ENCODE measurements around the gene PTRH1.

PTRH1 gene

DNA sequence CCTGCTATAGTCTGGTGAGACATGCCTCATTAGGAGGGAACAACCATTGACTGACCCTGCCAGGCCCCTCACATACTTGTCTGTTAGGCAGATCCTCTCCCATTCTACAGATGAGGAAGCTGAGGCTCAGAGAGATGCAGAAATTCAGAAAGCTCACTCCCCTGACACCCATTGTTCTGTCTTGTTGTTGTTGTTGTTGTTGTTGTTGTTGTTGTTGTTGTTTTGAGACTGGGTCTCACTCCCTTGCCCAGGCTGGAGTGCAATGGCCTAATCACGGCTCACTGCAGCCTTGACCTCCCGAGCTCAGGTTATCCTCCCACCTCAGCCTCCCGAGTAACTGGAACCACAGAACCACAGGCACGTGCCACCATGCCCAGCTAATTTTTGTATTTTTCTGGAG is 21.8 kb downstream of the PTRH1 start:
- DNase-seq = no peak

DNA sequence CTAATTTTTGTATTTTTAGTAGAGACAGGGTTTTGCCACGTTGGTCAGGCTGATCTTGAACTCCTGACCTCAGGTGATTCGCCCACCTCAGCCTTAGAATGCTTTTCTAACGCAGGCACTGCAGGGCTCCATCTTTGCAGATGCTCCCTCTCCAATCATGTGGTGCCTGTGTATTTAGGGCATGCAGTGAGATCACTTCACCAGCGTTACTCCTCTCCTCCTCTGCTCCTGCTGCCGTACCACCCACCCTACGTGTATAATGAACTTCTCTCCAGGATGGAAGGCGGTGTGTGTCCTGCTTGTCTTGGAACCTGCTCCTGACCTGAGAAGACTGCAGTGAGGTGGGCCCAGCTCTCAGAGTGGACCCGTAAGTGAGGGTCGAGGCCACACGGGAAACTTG is 22.3 kb downstream of the PTRH1 start:
- DNase-seq = no peak

DNA sequence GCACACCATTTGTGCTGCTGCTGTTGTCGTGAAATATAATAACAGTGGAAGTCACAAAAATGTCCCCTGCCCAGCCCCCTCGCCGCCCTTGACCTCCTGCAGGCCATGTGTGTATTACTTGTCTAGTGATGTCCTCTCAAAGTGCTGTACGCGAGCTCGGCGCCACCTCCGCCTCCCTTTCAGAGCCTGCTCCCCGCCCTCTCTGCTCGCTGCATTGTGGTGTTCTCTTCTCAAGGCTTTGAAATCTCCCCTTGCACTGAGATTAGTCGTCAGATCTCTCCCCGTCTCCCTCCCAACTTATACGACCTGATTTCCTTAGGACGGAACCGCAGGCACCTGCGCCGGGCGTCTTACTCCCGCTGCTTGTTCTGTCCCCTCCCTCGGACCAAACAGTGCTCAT is 23.4 kb downstream of the PTRH1 start:
- DNase-seq = no peak

DNA sequence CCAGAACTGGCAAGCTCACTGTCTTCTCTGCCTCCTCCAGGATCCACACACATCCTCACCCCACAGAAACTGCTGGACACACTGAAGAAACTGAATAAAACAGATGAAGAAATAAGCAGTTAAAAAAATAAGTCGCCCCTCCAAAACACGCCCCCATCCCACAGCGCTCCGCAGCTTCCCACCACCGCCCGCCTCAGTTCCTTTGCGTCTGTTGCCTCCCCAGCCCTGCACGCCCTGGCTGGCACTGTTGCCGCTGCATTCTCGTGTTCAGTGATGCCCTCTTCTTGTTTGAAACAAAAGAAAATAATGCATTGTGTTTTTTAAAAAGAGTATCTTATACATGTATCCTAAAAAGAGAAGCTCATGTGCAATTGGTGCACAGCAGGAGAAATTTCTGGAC is 24.7 kb downstream of the PTRH1 start:
- no peak for DNase-seq

DNA sequence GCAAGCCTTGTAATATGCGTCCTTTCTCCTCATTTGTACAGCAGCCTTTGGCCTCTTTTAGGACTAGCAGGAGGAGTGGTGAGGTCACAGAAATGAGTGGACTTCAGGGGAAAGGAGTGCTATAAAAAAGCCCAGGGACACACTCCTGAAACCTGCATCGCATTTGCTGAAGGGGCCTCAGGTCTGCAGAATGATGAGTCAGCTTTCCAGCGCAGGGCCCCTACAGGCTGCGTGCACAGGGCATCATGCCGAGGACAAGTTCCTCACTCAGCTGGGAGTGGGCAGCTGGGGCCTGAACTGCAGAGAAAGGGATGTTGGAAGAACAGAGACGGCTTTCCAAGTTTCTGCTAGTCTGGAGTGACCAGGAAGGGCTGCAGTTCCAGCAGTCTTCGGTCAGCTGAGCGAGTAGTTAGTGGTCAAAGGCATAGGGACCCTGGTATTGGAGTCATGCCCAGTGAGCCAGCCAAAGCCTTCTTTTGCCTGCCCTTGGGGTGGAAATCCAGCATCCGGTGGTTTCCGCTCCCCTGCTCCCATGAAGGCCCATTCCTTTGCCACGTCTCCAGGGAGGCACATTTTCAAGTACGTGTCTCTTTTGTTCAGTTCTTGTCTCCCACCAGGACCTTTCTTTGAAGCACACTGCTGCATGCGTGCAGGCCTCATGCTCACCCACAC is 26.0 kb downstream of the PTRH1 start:
- DNase-seq = no peak

DNA sequence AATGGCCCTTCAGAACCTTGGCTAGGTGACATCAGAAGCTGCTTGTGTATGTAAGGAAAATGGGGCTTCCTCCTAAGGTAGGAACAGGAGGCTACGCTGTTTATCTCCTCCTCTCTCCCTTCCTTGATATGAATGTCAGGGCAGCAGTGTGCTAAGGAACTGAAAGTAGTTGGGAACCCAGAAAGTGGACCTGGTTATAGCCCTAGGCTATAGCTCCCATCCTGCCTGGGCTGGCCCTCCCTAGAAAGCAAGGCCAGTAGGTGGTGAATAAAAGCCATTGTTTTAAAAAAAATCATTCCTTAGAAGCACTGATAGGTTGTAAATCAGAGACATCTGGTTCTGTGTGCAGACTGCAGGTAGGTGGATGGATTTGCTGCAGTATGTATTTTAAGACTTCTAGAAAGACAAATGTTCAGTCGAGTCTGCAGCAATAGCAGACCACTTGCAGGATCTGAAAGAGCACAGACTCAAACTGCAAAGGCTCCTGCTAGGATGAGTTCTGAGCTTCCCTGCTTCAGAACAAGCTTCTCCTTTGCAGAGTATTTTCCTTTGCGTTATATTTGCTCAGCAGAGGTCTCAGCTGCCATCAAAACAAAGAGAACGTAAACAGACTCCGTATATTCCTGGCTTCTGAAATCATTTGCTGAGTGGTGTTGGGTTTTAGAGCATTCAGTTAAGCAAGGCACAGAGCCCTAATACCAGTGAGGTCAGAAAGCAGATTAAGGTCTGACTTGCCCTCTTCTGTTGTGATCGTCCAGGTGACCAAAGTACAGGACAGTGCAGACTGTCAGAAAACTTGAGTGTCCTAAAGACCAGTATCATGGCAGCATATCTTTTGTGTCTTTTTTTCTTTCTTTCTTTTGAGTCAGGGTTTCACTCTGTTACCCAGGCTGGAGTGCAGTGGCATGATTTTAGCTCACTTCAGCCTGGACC is 28.7 kb downstream of the PTRH1 start:
- no peak for DNase-seq

DNA sequence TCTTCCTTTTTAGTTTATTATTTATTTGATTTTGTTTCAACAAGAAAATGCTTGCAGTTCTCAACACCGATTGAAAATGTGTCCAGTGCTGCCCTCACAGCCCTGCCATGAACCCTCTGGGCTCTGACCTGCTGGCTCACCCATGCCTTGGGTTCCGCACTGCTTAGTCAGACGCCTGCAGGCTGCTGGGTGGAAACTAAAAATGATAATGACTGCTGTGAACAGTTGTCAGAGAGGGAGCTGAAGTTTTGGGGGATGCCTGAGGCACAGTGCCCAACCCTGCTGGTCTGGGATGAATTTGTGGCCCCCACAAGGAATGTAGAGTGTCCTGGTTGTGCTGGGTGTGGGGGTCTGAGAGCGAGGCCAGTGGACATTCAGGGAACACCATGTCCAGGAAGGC is 30.9 kb downstream of the PTRH1 start:
- no peak for DNase-seq

DNA sequence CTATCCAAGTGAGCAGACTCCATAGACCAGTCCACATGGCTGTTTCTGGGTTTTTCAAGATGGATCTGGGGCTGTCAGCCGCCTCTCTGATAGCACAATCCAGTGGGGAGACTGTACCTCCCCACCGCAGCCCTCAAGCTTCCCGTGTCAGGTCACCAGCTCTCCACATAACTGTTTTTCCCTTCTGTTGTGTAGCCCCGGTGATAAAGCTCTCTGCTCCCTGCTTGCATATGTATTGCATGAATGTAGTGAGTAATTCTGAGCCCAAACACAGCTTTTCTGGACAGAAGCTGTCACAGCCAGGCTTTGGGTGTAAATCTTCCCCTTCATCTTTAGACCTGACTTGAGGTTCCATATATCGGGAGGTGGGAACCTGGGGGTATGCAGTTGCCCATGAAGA is 31.7 kb downstream of the PTRH1 start:
- DNase-seq = no peak

DNA sequence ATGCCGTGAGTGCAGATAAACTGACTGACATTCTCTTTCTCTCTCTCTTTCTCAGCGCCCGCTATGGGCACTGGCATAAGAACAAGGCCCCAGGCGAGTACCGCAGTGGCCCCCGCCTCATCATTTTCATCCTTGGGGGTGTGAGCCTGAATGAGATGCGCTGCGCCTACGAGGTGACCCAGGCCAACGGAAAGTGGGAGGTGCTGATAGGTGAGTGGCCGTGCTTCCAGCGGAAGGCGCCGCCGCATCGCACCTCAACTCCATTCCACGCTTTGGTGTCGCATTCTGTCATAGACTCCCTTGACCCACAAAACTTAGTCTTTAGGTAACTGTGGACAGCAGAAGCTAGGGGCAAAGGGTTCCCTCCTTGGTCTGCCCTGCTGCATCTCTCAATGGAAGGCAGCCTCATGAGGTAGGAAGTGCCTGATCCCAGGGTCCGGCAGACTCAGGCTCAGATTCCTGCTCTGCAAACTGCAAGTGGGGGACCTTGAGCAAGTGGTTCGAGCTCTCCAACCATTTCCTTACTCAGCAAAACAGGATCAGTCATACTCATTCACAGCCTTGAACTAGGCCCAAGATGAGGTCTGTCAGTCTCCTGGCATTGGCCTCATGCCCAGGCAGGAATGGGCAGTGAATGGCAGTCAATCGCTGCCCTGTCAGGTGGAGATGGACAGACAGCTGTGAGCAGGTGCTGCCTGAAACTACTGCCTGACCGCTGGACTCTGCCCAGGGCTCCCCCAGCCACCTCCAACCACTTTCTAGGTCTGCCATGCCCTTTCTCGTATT is 32.9 kb downstream of the PTRH1 start:
- DNase-seq = no peak

DNA sequence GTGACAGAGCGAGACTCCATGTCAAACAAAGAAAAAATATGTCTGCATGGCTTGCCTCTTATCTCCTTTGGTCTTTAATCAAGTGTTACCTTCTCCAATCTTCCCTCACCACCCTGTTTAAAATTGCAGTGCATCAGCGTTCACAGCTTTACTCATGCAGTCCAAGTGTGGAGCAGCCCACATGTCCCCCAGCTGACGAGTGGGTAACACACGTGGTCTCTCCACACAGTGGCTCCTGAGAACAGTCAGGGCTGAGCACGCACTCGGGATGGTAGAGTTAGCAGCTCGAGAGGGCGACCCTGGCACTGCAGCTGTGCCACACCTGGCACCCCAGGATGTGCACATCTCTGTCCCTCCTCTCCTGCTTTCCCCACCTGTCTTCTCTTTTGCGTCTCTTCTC is 34.6 kb downstream of the PTRH1 start:
- no peak for DNase-seq

DNA sequence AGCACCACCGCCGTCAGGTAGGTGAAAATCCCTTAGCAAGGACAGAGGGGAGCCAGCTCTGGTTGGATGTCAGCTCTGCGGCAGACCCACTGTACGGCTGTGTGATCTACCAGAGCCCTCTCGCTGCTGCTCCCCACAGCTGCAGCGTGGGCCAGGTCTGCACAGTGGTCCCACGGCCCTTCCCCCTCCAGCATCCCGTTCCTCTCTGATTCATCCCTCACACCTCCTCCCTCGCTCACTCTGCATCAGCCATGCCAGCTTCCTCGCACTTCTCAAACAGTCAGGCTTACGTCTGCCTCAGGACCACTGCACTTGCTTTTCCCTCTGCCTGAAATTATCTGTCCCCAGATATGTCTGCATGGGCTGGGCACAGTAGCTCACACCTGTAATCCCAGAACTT is 35.2 kb downstream of the PTRH1 start:
- DNase-seq = no peak

DNA sequence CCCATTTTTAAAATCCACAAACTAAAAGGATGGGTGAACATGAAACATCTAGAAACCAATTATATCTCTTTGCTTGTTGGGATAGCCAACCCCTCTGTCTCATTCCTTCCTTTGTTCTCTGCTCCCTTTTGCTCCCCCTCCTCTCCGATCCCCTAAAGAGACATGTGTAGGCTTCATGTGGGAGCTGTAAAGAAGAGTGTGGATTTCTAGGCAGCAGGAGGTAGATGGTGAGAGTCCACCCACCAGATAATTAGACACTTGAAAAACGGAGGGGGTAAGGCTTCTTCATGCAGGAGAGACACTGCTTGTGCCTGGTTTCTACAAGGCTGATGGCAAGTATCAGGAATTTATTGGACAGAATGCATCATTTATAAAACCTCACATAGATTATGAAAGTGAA is 36.0 kb downstream of the PTRH1 start:
- DNase-seq = no peak

DNA sequence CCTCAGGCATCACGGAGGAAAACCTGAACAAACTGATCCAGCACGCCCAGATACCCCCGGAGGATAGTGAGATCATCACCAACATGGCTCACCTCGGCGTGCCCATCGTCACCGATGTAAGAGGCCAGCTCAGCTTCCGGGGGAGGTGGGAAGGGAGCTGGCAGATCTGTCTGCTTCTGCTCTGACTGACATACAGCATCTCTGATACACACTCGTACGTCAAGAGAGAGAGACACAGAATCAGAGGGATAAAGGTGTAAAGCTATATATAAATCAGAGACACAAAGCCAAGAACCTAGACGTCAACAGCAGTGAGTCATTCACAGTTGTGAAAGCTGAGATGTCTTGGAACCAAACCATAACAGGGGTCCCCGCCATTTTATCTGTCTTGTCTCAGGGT is 38.8 kb downstream of the PTRH1 start:
- no peak for DNase-seq

DNA sequence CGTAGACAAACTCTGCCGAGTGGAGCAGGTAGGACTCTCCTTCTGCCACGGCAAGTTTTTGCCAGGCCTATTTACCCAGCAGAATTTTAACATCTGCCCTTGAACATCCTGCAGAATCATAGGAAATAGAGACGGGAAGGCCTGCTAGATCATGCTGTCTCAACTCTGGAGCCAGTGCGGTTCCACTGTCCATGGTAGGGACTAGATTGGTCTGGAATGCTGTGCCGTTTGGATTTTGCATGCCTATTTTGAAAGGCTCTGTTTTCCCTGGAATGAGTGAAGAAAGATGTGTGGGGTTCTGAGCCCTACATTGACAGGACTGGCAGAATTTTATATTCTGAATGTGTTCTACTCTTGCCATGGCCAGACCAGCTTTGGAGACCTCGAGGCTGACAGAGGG is 42.2 kb downstream of the PTRH1 start:
- no peak for DNase-seq

DNA sequence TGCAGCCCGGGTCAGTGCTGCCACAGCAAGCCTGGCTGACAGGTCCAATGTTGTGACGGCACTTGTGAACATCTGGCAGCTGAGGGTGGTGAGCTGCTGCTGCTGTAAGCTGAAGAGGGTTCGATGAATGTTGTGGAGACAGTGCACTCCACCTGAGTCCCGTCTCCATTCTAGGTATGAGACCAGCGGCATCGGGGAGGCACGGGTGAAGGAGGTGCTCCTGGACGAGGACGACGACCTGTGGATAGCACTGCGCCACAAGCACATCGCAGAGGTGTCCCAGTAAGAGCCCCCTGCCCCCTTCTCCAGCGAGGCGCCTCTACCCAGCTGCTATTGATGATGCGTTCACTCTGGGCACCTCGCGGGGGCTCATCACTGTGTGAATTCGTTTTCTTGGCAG is 47.6 kb downstream of the PTRH1 start:
- DNase-seq = no peak

DNA sequence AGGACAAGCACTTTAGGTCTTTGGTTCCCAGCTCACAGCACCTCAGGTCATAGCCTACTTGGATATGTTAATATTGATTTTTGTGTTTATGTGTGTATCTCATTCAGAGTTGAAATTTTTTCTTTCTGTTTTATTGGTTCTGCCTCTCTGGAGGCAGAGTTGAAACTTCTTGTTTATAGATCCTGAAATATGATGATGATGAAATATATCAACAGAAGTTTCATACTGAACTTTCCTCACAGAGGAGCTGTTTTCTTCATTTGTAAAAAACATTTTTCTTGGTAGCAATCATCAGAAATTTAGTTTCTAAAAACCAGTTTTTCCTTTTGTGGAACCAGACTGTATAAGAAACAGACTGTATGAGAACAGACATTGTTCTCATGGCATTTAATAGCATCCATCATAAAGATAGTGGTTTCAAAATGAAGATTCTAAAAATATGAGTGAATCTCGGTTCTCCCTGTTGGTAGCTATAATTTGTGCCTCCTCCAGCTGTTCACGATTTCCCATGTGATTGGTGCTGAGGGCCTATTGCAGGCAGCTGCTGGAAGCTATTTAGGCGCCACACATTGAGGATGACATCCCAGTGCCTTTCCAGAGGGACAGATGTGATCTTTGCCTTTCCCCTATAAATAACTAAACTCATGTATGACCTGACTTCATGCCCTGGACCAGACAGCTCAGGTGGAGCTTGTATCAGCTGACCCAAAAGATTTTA is 48.2 kb downstream of the PTRH1 start:
- peak; percentile 38 for DNase-seq

DNA sequence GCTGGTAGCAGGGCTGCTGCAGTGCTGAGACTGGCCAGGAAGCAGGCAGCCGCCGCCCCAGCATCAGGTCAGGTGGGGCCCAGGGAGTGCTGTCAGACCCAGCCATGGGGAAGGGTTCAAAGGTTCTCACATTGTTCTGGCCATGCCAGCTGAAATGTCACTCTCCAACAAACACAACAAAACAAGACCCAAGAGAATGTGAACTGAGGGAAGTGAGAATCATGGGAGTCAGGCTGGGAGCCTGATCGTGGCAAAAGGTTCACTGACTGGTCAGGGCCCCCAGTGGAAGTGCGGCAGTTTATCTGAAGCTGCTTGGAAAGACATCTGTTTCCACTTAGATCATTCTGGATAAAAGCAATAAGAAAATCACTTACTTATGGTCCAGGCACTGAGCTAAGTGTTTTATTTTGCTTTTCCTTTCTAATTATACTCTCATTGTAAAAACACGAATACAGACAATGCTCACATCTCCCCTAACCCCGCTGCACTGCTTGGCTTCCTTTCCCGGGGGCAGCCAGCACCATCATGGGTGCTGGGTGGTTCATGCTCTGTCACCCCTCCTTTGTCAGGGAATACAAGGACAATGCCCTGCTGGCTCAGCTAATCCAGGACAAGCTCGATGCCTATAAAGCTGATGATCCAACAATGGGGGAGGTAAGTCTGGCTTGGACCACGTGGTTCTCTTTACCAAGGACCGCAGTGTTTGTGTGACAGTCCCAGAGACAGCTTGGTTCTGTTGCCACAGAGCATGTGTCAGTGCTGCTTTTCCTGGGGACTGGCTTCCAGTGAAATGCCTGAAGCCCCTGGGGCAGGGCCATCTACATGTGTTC is 50.6 kb downstream of the PTRH1 start:
- no peak for DNase-seq

DNA sequence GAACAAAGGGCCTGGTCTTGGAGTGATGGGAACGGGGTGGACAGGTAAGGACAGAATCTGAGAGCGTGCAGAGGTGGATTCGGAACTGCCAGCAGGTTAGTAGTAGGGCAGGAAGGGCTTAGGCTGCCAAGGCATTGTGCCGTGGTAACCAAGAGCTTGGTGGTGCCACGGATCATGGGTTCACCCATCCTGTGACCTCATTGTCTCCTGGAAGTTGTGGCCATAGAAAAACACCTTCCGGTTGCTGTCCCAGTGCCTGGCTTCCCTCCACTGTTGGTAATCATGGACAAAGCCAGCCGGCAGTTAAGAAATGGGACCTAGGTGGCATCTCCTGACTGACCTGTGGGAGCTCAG is 51.2 kb downstream of the PTRH1 start:
- DNase-seq = no peak
